Stimulated activated CD8-positive, alpha-beta memory T cell treated with anti-CD3 and anti-CD28 coated beads, Interleukin-4, amount 100 ng/mL, for 24 hours (primary cell): ENCODE results near the gene KISS1R.
A peak's percentile ranks its signal among the peaks of the same experiment; 100 is the strongest.
"Not testable (repeated sequence)": the region's sequence is repeated elsewhere in the genome, so short reads cannot be mapped to it uniquely, and the experiment has no call there.

Source experiments
- DNase-seq: peaks from one replicate; pipeline ENCODE4 v3.0.0-alpha.2; 2020; ENCODE audit warnings: low read depth

The KISS1R gene

GRCh38 chr19:882871-883497 is 34.1 kb upstream of the KISS1R start:
- DNase-seq = no peak

GRCh38 chr19:883661-884211 is 33.4 kb upstream of the KISS1R start:
- DNase-seq = no peak

- no peak for DNase-seq
Observed at GRCh38 chr19:884420-885211, 32.5 kb upstream of the KISS1R start.

DNA sequence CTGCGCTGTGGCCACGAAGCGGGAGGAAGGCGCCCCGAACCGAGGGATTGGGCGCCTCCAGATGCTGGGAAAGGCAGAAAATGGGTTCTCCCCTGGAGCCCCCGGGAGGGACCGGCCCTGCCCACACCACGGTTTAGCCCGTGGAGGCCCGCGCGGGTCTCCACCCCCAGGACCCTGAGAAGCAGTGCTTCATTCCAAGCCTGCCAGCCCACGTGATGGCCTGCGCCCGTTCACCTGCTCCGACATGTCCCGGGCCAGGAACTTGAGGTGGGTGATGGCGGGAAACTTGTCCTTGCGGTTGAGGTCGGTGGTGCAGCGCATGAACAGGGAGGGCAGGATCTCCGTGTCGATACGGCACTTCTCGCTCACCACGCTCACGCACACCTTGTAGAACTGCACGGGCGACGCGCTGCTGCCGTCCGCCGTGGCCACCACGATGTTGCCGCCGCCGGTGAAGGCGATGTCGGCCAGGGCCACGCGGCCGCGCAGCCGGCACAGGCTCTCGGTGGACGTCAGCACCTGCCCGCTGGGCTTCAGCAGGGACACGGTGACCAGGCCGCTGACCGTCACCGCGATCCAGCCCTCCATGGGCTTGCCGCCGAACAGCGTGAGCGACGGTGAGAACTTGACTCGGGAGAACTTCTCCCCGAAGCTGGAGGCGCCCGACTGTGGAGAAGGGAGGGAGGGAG is 31.5 kb upstream of the KISS1R start:
- no peak for DNase-seq

GRCh38 chr19:887072-887471 is 30.1 kb upstream of the KISS1R start:
- DNase-seq = no peak

DNA sequence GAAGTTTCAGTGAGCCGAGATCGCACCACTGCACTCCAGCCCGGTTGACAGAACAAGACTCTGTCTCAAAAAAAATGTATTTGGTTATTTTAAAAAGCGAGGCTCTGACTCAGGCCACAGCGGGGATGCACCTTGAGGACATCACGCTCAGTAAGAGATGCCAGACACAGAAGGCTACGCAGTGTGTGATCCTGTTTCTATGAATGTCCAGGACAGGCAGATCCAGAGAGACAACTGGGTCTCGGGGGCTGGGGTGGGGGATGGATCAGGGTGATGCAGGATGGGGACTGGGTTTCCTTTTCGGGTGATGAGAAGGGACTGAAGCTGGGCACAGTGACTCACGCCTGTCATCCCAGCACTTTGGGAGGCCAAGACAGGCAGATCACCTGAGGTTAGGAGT is 29.5 kb upstream of the KISS1R start:
- no peak for DNase-seq

- no peak for DNase-seq
Observed at GRCh38 chr19:888581-889385, 28.4 kb upstream of the KISS1R start.

DNA sequence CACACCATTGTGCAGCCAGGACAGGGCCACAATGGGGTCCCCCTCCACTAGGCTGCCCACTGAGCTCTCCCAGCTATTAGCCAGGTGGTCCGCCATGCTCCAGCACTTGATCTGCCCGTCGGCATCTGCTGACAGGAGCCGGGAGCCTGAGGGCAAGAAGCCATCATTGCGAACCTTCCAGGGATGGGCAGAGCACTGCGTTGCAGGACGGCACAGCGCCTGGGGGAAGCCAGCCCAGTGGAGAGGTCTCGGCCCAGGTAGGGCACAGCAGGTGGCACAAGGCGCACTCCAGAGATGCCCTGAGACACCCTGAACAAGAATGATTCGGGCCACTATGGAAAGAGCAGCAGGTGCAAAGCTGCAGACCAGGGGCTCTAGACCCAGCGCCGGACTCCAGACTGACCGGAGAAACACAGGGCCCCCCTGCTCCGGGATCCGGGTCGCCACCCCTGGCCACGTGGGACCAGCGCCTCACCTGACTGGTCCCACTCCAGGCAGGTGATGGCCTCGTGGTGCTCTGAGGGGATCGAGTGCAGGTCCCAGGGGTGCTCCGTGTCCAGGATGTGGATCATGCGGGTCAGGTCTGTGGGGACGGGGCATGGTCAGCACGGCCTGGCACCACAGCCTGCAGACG is 27.4 kb upstream of the KISS1R start:
- no peak for DNase-seq

DNA sequence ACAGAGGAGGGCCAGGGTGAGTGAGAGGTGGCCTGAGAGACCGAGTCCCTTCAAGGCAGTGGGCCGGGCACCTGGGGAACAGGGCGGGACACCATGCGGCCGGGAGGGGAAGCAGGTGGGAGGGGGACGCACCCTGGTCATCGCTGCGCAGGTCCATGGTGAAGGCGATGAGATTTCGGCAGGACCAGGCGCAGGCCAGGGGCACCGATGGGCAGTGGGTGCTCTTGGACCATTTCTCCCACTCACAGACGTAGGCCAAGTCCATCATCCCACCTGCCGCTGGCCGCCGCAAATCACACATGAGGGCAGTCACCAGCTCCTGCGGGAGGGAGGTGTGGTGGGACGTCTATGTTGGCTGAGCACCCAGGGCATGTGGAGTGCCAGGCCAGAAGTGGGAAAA is 26.3 kb upstream of the KISS1R start:
- no peak for DNase-seq

- DNase-seq = not testable (repeated sequence)
Observed at GRCh38 chr19:891421-892200, 25.5 kb upstream of the KISS1R start.

- DNase-seq = no peak
Observed at GRCh38 chr19:892243-892893, 24.8 kb upstream of the KISS1R start.

DNA sequence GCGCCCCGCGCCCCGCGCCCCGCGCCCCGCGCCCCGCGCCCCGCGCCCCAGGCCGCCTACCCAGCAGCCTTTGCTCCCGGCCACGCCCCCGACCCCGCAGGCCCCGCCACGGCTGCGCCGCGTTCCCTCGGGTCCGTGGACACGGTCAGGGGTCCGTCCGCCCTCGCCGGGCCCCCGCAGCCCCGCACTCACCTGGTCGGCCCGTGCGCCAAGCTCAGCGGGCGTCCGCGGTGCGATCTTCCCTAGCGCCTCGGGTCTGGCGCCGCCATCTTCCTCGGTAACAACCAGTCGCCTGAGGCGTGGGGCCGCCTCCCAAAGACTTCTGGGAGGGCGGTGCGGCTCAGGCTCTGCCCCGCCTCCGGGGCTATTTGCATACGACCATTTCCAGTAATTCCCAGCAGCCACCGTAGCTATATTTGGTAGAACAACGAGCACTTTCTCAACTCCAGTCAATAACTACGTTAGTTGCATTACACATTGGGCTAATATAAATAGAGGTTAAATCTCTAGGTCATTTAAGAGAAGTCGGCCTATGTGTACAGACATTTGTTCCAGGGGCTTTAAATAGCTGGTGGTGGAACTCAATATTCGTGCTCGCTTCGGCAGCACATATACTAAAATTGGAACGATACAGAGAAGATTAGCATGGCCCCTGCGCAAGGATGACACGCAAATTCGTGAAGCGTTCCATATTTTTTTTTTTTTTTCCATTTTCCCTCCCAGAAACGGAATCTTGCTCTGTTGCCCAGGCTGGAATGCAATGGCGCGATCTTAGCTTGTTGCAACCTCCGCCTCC is 24.0 kb upstream of the KISS1R start, which contains the start of the genes MED16 and RNU6-9:
Gene MED16 (minus strand): TSS at position 294 of the 796 bp plus-strand sequence. CDS start 2,056 bp downstream, outside the sequence.
Gene RNU6-9 (plus strand): TSS at position 591 of the 796 bp plus-strand sequence.
- peak; percentile 78 for DNase-seq

GRCh38 chr19:896434-896833 is 20.7 kb upstream of the KISS1R start:
- no peak for DNase-seq

- no peak for DNase-seq
Observed at GRCh38 chr19:896999-897398, 20.1 kb upstream of the KISS1R start.

DNA sequence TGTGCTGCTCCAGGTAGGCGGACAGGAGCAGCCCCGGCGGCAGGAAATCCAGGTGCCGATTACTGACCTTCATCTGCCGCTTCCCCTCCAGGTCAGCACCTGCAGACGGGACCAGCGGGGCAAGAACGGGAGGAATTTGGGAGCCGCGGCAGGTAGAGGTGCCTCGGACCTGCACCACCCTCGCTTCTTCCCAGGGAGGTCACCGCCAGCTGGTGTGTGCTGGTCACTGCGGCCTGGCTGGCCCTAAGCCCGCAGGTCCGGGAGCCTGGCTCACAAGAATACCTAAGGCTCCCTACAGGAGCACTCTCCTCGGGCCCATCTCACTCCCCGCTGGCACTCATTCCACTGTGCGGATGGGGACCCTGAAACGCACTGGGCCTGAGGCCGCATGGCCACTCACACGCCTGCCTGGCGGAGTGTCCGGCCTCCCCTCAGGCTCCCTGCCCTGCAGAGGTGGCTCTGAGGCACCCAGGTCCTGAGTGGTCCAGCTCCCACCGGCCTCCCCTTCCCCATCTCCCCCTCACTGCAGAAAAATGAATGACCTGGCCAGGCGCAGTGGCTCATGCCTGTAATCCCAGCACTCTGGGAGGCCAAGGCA is 19.6 kb upstream of the KISS1R start:
- no peak for DNase-seq

DNA sequence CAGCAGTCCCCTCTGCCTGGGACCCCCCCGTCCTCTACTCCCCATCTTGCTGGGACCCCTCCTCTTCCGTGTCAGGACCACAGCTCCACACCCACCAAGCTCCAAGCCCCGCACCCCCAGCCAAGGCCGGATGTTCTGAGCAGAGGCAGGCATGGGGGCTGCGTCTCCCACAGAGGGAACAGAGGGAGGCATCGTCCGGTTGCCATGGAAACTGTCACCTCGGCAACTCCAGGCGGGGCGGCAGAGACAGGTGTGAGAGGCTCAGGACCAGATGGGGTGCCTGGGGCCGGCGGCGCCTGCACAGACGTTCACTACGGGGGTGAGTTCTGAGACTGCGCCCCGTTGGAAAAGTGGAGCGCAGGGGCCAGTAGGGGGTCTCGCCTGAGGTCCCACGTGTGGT is 18.5 kb upstream of the KISS1R start:
- no peak for DNase-seq

- no peak for DNase-seq
Observed at GRCh38 chr19:899336-900042, 17.6 kb upstream of the KISS1R start.

GRCh38 chr19:900043-900301 is 17.2 kb upstream of the KISS1R start:
- no peak for DNase-seq
